ENCODE data around the gene GDF9. TPM values are rescaled to one million over a fixed set of nuclear protein-coding genes. Genes with fewer than 3 reads are reported as not detected.

GDF9 gene
- total RNA-seq, 1 experiment from 2014 or later: 0.49 TPM

- TF ChIP-seq ZNF274 (IDR thresholded peaks at IDR 0.05; ENCODE audit: low read depth, low read length) (no peak), ATF3 (IDR thresholded peaks at IDR 0.05) (no peak), EZH2phosphoT487 (IDR thresholded peaks at IDR 0.05; ENCODE audit: borderline replicate concordance) (no peak), REST (IDR thresholded peaks at IDR 0.05; ENCODE audit: low read depth) (no peak), FOSL1 (IDR thresholded peaks at IDR 0.05; ENCODE audit: low read depth) (no peak), JUND (IDR thresholded peaks at IDR 0.05) (no peak)
Measured at GRCh38 chr5:132876020-132876759, 9.9 kb upstream of the GDF9 start (continued).

GRCh38 chr5:132873930-132874271 lies 7.6 kb upstream of the GDF9 start:
- ChIA-PET CTCF (interaction anchor here (1.4 kb wide), 1 partner anchor 9 kb away, joined by 3 read pairs; no protein-coding TSS in a partner anchor), RAD21 (ENCODE audit: low non-redundant PET in 1 of 2, low total read pairs in 2 of 2, uncharacterized antibody in 2 of 2, unreplicated experiment in 2 of 2) (no interaction called here), POLR2A (no interaction called here)
- DNase-seq (ENCODE audit: low read depth, low spot score) (no peak), ATAC-seq (peak; percentile 21; the same call in 1 of the 2 replicates)
- no peak for TF ChIP-seq CBX3 (IDR thresholded peaks at IDR 0.05; ENCODE audit: low read depth)
- no peak; the same call in 1 of the 2 replicates for TF ChIP-seq POLR2AphosphoS5 (IDR thresholded peaks at IDR 0.05; ENCODE audit: low read depth, low read length)
- TF ChIP-seq SRF (IDR thresholded peaks at IDR 0.05; ENCODE audit: low read depth): no peak
- Histone ChIP-seq H3K9me2 (ENCODE audit: insufficient read depth) (no peaks in the 10 kb centered on the region), H3K9me3 (ENCODE audit: control insufficient read depth in 1 of 2, insufficient read depth in 1 of 2, low read depth in 1 of 2, low read length in 2 of 2) (no peaks in the 10 kb centered on the region), H2AFZ (ENCODE audit: low read depth, low read length, poor library complexity, severe bottlenecking) (no peak overlapping the region), H3K27ac (ENCODE audit: low read depth, low read length) (no peak overlapping the region), H3K9ac (ENCODE audit: low read length) (no peak overlapping the region), H3K27me3 (ENCODE audit: insufficient read depth, low read length) (no peaks in the 10 kb centered on the region), H3K4me2 (ENCODE audit: low read length) (no peak overlapping the region), H3K36me3 (ENCODE audit: control insufficient read depth in 1 of 2, insufficient read depth in 2 of 2, low read length in 2 of 2) (peaks cover 4 to 6% of the 10 kb centered on the region in 2 experiments; a peak in 2 of 4 replicates), H3K4me1 (ENCODE audit: control insufficient read depth in 1 of 2, insufficient read depth in 2 of 2, low read length in 2 of 2) (no peaks in the 10 kb centered on the region), H3K4me3 (replicated peaks in 1 of 2; ENCODE audit: low read depth in 1 of 2, low read length in 2 of 2) (no peak overlapping the region), H4K20me1 (ENCODE audit: insufficient read depth) (no peaks in the 10 kb centered on the region), H3K79me2 (ENCODE audit: insufficient read depth, low read length) (peaks cover under 1% of the 10 kb centered on the region; the same call in 1 of the 2 replicates)
- BruUV-seq (replicated peaks): no TSS peak
- intact Hi-C loops (cut with micrococcal nuclease): no loop called here

Data from HCT116 (cell line).